Fibroblast of lung (primary cell): Measurements from ENCODE around the gene GRN. TPM values are rescaled to one million over a fixed set of nuclear protein-coding genes. Genes with fewer than 3 reads are reported as not detected.

ENCODE experiments used
- DNase-seq, 2 donors: peaks; one replicate each; pipeline versions ENCODE4 v3.0.0 to v3.0.0-alpha.2; 2010; ENCODE audit warnings: low read depth in 2 of 2
- H2AFZ ChIP-seq: 2 replicates; pipeline ENCODE4 v1.5.1; 2012; ENCODE audit warnings: low read length, control low read depth, inconsistent platforms
- H3K27ac ChIP-seq: 2 replicates; pipeline ENCODE4 v1.5.1; 2011; ENCODE audit warnings: low read length, control low read depth; ENCODE audit not compliant: insufficient read depth
- H3K27me3 ChIP-seq: 2 replicates; pipeline ENCODE4 v1.5.1; 2011; ENCODE audit warnings: mild to moderate bottlenecking, low read length; ENCODE audit not compliant: control insufficient read depth, insufficient read depth
- H3K36me3 ChIP-seq: 2 replicates; pipeline ENCODE4 v1.5.1; 2011; ENCODE audit warnings: low read length; ENCODE audit not compliant: control insufficient read depth, insufficient read depth
- H3K4me1 ChIP-seq: 2 replicates; pipeline ENCODE4 v1.5.1; 2011; ENCODE audit warnings: low read length; ENCODE audit not compliant: control insufficient read depth, insufficient read depth; ENCODE audit errors: extremely low read depth
- H3K4me2 ChIP-seq: 2 replicates; pipeline ENCODE4 v1.5.1; 2011; ENCODE audit warnings: low read length, control low read depth; ENCODE audit not compliant: insufficient read depth; ENCODE audit errors: extremely low read depth
- H3K4me3 ChIP-seq, 4 experiments: fragments of 200-600 bp in 1 of 4; sonication (generic) in 1 of 4; replicated peaks in 1 of 4; 2 replicates each; pipeline ENCODE4 v1.5.1; 2011 to 2016; ENCODE audit warnings: low read length in 4 of 4, low read depth in 3 of 4, mild to moderate bottlenecking in 3 of 4, control low read depth in 2 of 4, inconsistent platforms in 1 of 4, mixed read lengths in 1 of 4; ENCODE audit not compliant: insufficient read depth in 1 of 4; ENCODE audit errors: control extremely low read depth in 1 of 4
- H3K79me2 ChIP-seq: 2 replicates; pipeline ENCODE4 v1.5.1; 2012; ENCODE audit warnings: mild to moderate bottlenecking, low read length, inconsistent platforms; ENCODE audit not compliant: control insufficient read depth, insufficient read depth
- H3K9ac ChIP-seq: 2 replicates; pipeline ENCODE4 v1.5.1; 2011; ENCODE audit warnings: mild to moderate bottlenecking, low read length, control low read depth; ENCODE audit not compliant: insufficient read depth
- H3K9me3 ChIP-seq: 2 replicates; pipeline ENCODE4 v1.5.1; 2012; ENCODE audit warnings: low read depth, low read length; ENCODE audit not compliant: control insufficient read depth, insufficient read depth
- H4K20me1 ChIP-seq: 2 replicates; pipeline ENCODE4 v1.5.1; 2011; ENCODE audit warnings: low read length; ENCODE audit not compliant: control insufficient read depth, insufficient read depth; ENCODE audit errors: extremely low read depth
- EZH2 ChIP-seq: IDR thresholded peaks from 2 replicates; pipeline ENCODE4 v1.5.1; 2012; ENCODE audit warnings: low read length, control low read depth, mild to moderate bottlenecking; ENCODE audit errors: missing control alignments
- polyA plus RNA-seq, 2 donors: library from polyadenylated mRNA; depleted of rRNA in 1 of 2; stranded (reverse) in 1 of 2; unstranded in 1 of 2; fragments of >200 nt; gene quantifications; 2 replicates each; pipeline ENCODE4 v1.2.1, GENCODE V29; 2011 to 2012; ENCODE audit warnings: missing spikeins in 1 of 2
- total RNA-seq: library from RNA; depleted of rRNA; stranded (reverse); fragments of >200 nt; gene quantifications from 2 replicates; pipeline ENCODE4 v1.2.1, GENCODE V29; 2014
- TF ChIP-seq, protein P1 (sequence below), 2 donors: IDR thresholded peaks in 1 of 2; conservative IDR thresholded peaks in 1 of 2; 1 replicate in 1 of 2; 2 replicates in 1 of 2; pipeline ENCODE4 v1.5.1; 2011 to 2012; ENCODE audit warnings: low read length in 2 of 2, control low read depth in 1 of 2, inconsistent platforms in 1 of 2, low read depth in 1 of 2, mild to moderate bottlenecking in 1 of 2

GRN gene
- total and polyA plus RNA-seq, 2 donors (not counting 1 experiment from before 2014, with no cell fraction given) = 146 to 315 TPM

- Histone ChIP-seq H3K4me2 (no peak overlapping the region), H3K27me3 (peaks cover 29% of the 10 kb centered on the region), H3K36me3 (peaks cover 7% of the 10 kb centered on the region), H3K4me1 (no peaks in the 10 kb centered on the region), H3K79me2 (no peaks in the 10 kb centered on the region), H3K9ac (no peak overlapping the region), H2AFZ (no peak overlapping the region), H3K4me3 (no peak overlapping the region), H3K9me3 (no peaks in the 10 kb centered on the region), H3K27ac (no peak overlapping the region), H4K20me1 (no peaks in the 10 kb centered on the region)
- TF ChIP-seq, protein P1, sequence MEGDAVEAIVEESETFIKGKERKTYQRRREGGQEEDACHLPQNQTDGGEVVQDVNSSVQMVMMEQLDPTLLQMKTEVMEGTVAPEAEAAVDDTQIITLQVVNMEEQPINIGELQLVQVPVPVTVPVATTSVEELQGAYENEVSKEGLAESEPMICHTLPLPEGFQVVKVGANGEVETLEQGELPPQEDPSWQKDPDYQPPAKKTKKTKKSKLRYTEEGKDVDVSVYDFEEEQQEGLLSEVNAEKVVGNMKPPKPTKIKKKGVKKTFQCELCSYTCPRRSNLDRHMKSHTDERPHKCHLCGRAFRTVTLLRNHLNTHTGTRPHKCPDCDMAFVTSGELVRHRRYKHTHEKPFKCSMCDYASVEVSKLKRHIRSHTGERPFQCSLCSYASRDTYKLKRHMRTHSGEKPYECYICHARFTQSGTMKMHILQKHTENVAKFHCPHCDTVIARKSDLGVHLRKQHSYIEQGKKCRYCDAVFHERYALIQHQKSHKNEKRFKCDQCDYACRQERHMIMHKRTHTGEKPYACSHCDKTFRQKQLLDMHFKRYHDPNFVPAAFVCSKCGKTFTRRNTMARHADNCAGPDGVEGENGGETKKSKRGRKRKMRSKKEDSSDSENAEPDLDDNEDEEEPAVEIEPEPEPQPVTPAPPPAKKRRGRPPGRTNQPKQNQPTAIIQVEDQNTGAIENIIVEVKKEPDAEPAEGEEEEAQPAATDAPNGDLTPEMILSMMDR (conservative IDR thresholded peaks at IDR 0.05 in 1 of 2, IDR thresholded peaks at IDR 0.05 in 1 of 2; ENCODE audit: low read depth in 1 of 2, low read length in 2 of 2) = no peak
- TF ChIP-seq EZH2 = no peak
- no peak for DNase-seq
Measured at GRCh38 chr17:44317545-44317944, 27.6 kb upstream of the GRN start.

DNA sequence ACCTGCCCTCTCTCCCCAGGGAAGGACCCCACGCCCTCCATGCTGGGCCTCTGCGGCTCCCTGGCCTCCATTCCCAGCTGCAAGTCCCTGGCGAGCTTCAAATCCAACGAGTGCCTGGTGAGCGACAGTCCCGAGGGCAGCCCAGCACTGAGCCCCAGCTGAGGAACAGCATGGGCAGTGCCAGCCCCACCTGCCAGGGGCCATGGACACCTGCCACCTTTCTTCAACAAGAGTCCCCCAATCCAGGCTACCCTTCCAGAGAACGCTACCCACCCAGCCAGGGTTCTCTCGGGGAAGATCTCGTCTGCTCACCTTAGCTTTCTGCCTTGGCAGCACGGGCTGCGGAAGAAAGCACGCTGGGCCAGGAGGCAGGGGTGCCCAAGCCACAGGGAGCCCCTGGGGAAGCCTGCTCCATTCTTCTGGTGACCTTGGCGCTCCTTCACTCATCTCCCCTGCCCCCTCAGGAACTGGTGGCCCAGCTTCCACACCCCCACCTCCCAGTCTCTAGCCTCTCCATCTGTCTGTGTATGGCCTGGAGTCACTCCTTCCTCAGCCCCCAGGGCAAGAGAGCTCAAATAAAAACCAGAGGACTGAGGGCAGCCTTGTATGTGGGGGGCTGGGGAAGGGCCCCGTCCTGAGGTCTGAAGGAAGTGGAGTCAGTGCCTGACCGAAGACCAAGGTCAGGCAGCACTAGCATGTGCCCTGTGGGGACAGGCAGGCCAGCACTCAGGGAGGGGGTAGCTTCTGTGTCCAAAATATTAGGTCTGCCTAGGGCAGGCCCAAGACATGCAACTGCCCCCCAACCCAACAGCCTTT lies 26.8 kb upstream of the GRN start:
- H3K4me3 ChIP-seq = no peak overlapping the region
- DNase-seq = no peak

GRCh38 chr17:44320066-44320465 lies 25.0 kb upstream of the GRN start:
- TF ChIP-seq, protein P1 (conservative IDR thresholded peaks at IDR 0.05 in 1 of 2, IDR thresholded peaks at IDR 0.05 in 1 of 2; ENCODE audit: low read depth in 1 of 2, low read length in 2 of 2) = no peak
- no peak for TF ChIP-seq EZH2
- Histone ChIP-seq H3K27me3 (peaks cover 15% of the 10 kb centered on the region), H3K9me3 (no peaks in the 10 kb centered on the region), H3K27ac (no peak overlapping the region), H3K79me2 (peaks cover 6% of the 10 kb centered on the region), H3K36me3 (peaks cover 7% of the 10 kb centered on the region), H4K20me1 (no peaks in the 10 kb centered on the region), H3K4me1 (no peaks in the 10 kb centered on the region), H3K9ac (no peak overlapping the region), H3K4me2 (no peak overlapping the region), H2AFZ (no peak overlapping the region), H3K4me3 (no peak overlapping the region)
- no peak for DNase-seq

More for the DNA sequence above, 26.8 kb upstream of the GRN start:
- Histone ChIP-seq H3K36me3 (peaks cover 7% of the 10 kb centered on the region), H3K27me3 (peaks cover 29% of the 10 kb centered on the region), H4K20me1 (no peaks in the 10 kb centered on the region), H3K9ac (no peak overlapping the region), H3K79me2 (no peaks in the 10 kb centered on the region), H3K4me1 (no peaks in the 10 kb centered on the region), H3K9me3 (no peaks in the 10 kb centered on the region), H2AFZ (no peak overlapping the region), H3K4me2 (no peak overlapping the region), H3K27ac (no peak overlapping the region)
- TF ChIP-seq, protein P1 (conservative IDR thresholded peaks at IDR 0.05 in 1 of 2, IDR thresholded peaks at IDR 0.05 in 1 of 2; ENCODE audit: low read depth in 1 of 2, low read length in 2 of 2) = no peak
- no peak for TF ChIP-seq EZH2
